ENCODE results near the gene ANXA9.

ANXA9 gene

DNA sequence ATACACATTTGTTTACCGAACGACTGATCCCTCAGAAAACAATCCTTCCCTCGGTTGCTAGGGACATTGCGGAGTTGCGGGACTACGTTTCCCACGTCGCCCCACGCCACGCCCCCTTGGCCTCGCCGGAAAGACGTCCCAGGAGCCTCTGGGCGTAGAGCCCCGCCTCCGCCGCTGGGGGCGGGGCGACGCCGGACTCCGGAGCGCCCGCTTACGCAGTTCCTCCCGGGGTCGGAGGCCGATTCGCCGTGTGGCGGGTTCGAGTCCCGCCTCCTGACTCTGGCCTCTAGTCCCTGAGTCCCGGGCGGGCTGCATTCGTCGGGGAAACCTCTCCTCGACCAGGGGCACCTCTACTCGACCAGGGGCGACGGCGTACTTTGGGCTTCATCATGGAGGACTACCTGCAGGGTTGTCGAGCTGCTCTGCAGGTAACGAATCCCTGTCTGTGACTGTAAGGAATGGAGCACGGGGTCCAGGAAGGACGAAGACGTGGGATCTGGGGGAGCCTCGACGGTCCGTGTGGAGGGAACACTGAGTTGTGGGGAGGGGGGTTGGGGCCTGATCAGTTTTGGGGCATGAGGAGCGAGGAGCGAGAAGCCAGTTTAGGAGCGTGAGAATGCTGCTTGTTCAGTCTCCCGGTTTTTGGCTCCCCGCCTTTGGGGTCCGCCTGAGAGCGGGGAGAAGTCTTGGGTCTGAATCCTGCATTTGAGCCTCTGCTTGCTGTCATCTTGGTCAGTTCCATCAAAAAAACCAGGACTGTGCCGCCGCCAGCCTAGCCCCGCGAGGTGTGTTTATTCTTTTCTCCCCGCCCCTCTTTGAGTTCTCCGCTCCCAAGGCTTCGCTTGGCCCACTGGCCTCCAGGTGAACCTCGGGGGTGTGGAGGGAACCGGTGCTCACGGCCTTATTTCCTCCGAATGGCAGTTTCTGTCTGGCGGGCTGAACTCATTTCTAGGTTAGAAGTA is 26.4 kb downstream of the ANXA9 start, which contains the start of gene PRUNE1 (continued):
- TF ChIP-seq PRDM4 (tag by site-specific recombination; IDR thresholded peaks at IDR 0.05) (peak; percentile 41; the same call in 1 of the 2 replicates), ZNF350 (tag by site-specific recombination; IDR thresholded peaks at IDR 0.05) (no peak), ZNF529 (tag by site-specific recombination; IDR thresholded peaks at IDR 0.05; ENCODE audit: insufficient replicate concordance) (no peak), HOXC10 (CRISPR knock-in tag; IDR thresholded peaks at IDR 0.05) (no peak), ZFP37 (tag by site-specific recombination; IDR thresholded peaks at IDR 0.05) (no peak), ZNF777 (tag by site-specific recombination; IDR thresholded peaks at IDR 0.05; ENCODE audit: borderline replicate concordance) (peak; percentile 98), KLF9 (tag by site-specific recombination; IDR thresholded peaks at IDR 0.05; ENCODE audit: low read depth) (peak; percentile 96), ZNF621 (tag by site-specific recombination; IDR thresholded peaks at IDR 0.05) (no peak), GLI4 (tag by site-specific recombination; IDR thresholded peaks at IDR 0.05) (no peak), TSHZ1 (tag by site-specific recombination; IDR thresholded peaks at IDR 0.05; ENCODE audit: borderline replicate concordance) (no peak), ZBTB1 (tag by site-specific recombination; IDR thresholded peaks at IDR 0.05) (peak; percentile 58; the same call in 1 of the 2 replicates), ZNF530 (tag by site-specific recombination; IDR thresholded peaks at IDR 0.05; ENCODE audit: low read depth) (no peak), SP7 (tag by site-specific recombination; IDR thresholded peaks at IDR 0.05) (peak; percentile 77), TRIM28 (IDR thresholded peaks at IDR 0.05; ENCODE audit: borderline replicate concordance, low read length) (peak; percentile 21; the same call in 1 of the 2 replicates), ZNF302 (tag by site-specific recombination; IDR thresholded peaks at IDR 0.05; ENCODE audit: low read depth) (no peak; the same call in 1 of the 2 replicates), ZBTB26 (tag by site-specific recombination; optimal IDR thresholded peaks at IDR 0.05) (peak; percentile 27), ZNF112 (tag by site-specific recombination; IDR thresholded peaks at IDR 0.05) (no peak), ZNF24 (tag by site-specific recombination; IDR thresholded peaks at IDR 0.05) (peak; percentile 21), WT1 (tag by site-specific recombination; IDR thresholded peaks at IDR 0.05) (no peak; the same call in 1 of the 2 replicates), ZNF354C (tag by site-specific recombination; IDR thresholded peaks at IDR 0.05; ENCODE audit: borderline replicate concordance, low read depth) (no peak), ZNF174 (tag by site-specific recombination; IDR thresholded peaks at IDR 0.05) (no peak), ZNF423 (tag by site-specific recombination; IDR thresholded peaks at IDR 0.05) (no peak; the same call in 1 of the 2 replicates), GLI2 (tag by site-specific recombination; IDR thresholded peaks at IDR 0.05; ENCODE audit: borderline replicate concordance, low read depth) (no peak), ZNF76 (tag by site-specific recombination; IDR thresholded peaks at IDR 0.05; ENCODE audit: borderline replicate concordance, low read depth) (peak; percentile 90), ZNF610 (tag by site-specific recombination; IDR thresholded peaks at IDR 0.05; ENCODE audit: borderline replicate concordance) (peak; percentile 61), ZNF239 (tag by site-specific recombination; IDR thresholded peaks at IDR 0.05) (peak; percentile 43; the same call in 1 of the 2 replicates), ZSCAN30 (tag by site-specific recombination; IDR thresholded peaks at IDR 0.05) (peak; percentile 57), IKZF3 (tag by site-specific recombination; IDR thresholded peaks at IDR 0.05) (peak; percentile 76), ZNF16 (tag by site-specific recombination; IDR thresholded peaks at IDR 0.05; ENCODE audit: low read depth) (0 out of 2 replicates have a peak, but pooled peaks have one; percentile 9)
- TF ChIP-seq, protein P1, sequence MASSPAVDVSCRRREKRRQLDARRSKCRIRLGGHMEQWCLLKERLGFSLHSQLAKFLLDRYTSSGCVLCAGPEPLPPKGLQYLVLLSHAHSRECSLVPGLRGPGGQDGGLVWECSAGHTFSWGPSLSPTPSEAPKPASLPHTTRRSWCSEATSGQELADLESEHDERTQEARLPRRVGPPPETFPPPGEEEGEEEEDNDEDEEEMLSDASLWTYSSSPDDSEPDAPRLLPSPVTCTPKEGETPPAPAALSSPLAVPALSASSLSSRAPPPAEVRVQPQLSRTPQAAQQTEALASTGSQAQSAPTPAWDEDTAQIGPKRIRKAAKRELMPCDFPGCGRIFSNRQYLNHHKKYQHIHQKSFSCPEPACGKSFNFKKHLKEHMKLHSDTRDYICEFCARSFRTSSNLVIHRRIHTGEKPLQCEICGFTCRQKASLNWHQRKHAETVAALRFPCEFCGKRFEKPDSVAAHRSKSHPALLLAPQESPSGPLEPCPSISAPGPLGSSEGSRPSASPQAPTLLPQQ (tag by site-specific recombination; IDR thresholded peaks at IDR 0.05) = peak; percentile 59; the same call in 1 of the 2 replicates
